Mesenteric fat pad (tissue), 1 donor: ENCODE data around the gene RILPL2. TPM values are rescaled to one million over a fixed set of nuclear protein-coding genes. Genes with fewer than 3 reads are reported as not detected.
"Not testable (repeated sequence)": the region's sequence is repeated elsewhere in the genome, so short reads cannot be mapped to it uniquely, and the experiment has no call there.

Experiments
- DNase-seq: peaks from one replicate; pipeline ENCODE4 v3.0.0-alpha.2; 2020; ENCODE audit warnings: low spot score
- total RNA-seq: library from RNA; stranded (reverse); fragmentation: NEBNext Ultra II Directional; extraction: Animal tissue kit (Norgen Biotek cat#: 25700); gene quantifications from one replicate; pipeline ENCODE4 v1.2.1, GENCODE V29; 2021
- donor health status: DM: yes; HTN: yes; CAD: no.

Gene RILPL2
- total RNA-seq, 1 donor from 2014 or later: 10.4 TPM

- no peak for DNase-seq
These were observed 14.2 kb upstream of the RILPL2 start for GRCh38 chr12:123450636-123451035.

DNA sequence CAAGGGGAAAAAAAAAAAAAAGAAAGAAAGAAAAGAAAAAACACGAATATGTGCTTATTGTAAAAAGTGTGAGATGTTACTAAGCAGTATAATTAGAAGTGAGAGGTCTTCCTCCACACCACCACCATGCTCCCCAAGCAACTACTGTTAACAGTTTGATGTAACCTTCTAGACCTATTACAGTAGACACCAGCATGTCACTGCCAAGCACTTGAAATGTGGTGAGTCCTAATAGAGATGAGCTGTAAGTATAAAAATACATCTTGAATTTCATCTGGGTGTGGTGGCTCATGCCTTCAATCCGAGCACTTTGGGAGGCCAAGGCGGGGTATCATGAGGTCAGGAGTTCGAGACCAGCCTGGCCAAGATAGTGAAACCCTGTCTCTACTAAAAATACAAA lies 13.4 kb upstream of the RILPL2 start:
- no peak for DNase-seq

- DNase-seq: no peak
These were observed 12.8 kb upstream of the RILPL2 start for GRCh38 chr12:123449249-123449733.

GRCh38 chr12:123446333-123446713 lies 9.8 kb upstream of the RILPL2 start:
- no peak for DNase-seq

- no peak for DNase-seq
These were observed 9.2 kb upstream of the RILPL2 start for GRCh38 chr12:123445388-123446332.

GRCh38 chr12:123444092-123445026 lies 7.9 kb upstream of the RILPL2 start:
- no peak for DNase-seq

DNA sequence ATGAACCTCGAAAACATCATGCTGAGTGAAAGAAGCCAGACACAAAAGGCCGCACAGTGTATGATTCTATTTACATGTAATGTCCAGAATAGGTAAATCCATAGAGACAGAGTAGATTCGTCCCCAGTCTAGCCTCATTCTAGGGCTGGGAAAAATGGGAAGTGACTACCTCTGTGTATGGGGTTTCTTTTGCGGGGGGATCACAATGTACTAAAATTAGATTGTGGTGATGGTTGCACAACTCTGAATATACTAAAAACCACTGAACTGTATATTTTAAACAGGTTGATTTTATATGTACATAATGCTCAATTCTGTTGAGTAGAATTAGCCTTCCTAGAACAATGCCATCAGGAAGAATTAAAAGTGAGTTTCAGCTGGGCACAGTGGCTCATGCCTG lies 6.3 kb upstream of the RILPL2 start:
- no peak for DNase-seq

DNA sequence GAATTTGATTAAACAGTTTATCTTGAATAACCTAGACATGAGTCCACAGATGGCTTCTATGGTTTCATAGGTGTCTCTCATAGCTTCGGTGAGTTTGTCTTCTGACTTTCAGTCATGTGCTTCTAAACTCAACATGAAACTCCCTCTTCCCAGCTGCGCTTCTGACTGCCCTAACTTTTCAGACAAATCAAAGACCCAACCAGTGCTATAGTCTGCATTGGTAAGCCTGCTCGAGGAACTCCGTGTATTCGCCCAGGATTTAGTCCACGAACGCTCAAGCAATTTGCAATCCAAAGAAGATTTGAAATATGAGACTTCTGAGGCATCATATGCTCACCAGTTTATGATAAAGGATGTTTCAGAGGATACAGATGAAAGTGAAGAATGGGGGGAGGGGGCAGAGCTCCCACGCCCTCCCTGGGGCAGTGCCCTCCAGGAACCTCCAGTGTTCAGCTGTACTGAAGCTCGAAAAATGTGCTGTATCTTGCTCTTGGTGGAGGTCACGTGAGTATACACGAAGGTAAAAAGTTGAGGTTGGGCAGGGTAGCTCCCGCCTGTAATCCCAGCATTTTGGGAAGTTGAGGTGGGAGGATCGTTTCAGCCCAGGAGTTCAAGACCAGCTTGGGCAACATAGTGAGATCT lies 5.2 kb upstream of the RILPL2 start:
- DNase-seq: no peak

GRCh38 chr12:123435636-123436016 lies 858 bp downstream of the RILPL2 start:
- DNase-seq: no peak

- DNase-seq: no peak
These were observed 2.9 kb downstream of the RILPL2 start for GRCh38 chr12:123433615-123434014.

GRCh38 chr12:123431951-123432817 lies 4.3 kb downstream of the RILPL2 start:
- DNase-seq: not testable (repeated sequence)

GRCh38 chr12:123429101-123429500 lies 7.4 kb downstream of the RILPL2 start:
- not testable (repeated sequence) for DNase-seq

DNA sequence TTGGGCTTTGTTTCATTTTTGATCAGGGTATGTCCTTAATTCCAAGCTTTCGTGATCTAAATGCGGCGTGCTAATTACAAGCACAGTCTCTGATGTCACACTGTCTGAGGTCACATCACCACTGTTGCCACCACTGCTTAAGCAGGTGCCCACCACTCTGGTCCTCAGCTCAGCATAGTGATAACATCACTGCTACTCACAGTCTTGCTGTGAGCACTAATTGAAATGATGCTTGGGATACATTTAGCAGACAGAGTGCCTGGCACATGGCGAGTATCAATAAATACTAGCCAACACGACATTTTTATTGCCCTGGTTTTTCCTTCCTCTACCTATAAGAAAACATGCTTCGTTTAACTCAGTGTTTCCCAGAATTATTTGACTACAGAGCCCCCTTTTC lies 7.9 kb downstream of the RILPL2 start:
- no peak for DNase-seq

DNA sequence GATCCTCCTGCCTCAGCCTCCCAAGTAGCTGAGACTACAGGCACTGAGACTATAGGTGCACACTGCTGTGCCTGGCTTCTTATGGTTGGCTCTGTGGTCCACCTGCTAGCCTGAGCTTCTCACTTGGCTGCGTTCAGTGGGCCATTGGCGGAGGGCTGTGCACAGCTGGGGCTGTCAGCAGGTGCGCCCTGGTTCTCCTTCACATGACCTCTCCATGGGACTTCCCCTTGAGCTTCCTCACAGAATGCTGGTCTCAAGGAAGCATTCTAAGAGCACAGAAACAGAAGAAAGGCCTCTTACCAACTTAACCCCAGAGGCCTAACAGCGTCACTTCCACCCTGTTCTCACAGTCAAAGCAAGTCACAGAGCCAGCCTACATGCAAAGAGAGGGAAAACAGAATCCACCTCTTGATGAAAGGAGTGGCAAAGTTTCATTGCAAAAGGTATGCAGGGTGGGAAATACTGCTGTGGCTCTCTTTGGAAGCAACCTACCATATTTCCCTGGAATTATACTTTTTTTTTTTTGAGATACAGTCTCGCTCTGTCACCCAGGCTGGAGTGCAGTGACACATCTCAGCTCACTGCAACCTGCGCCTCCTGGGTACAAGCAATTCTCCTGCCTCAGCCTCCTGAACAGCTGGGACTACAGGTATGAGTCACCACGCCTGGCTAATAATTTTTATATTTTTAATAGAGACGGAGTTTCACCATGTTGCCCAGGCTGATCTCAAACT lies 9.3 kb downstream of the RILPL2 start:
- no peak for DNase-seq

DNA sequence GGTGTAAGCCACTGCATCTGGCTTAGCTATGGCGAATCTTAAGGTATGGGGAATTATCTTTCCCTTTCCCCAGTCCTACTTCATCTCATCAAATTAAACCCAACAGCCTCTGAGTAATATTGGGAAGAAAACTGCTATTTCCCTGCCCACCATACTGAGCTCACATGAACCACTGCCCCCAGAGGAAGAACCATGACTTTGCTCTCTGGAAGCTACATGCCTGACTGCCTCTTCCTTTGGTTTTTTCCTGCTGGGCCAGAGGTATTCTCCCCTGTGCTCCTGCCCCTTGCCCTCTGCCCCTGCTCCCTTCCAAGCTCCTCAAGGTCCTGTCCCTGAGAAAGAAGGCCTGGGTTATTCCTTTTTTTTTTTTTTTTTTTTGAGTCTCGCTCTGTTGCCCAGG lies 15.2 kb downstream of the RILPL2 start:
- no peak for DNase-seq

GRCh38 chr12:123410041-123410412 lies 26.5 kb downstream of the RILPL2 start:
- DNase-seq: no peak

- DNase-seq: not testable (repeated sequence)
These were observed 27.0 kb downstream of the RILPL2 start for GRCh38 chr12:123409284-123410040.

DNA sequence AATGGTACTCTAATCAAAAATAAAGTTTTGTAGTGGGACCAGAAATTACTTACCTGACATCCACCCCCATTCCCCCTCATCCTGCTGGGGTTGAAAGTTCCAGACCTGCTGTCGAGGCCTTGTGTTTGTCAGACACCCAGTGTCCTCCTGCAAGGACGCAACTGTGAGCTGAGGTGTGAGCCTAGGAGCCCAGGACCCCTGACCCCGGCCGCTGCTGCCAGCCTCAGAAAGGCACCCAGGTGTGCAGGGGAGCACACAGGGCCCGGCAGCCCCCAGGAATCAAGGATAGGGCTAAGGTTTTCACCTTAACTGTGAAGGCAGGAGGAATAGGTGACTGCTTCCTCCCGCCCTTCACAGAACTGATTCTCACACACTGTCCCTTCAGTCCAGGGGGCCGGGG lies 27.9 kb downstream of the RILPL2 start:
- DNase-seq: not testable (repeated sequence)

GRCh38 chr12:123407934-123408333 lies 28.6 kb downstream of the RILPL2 start:
- not testable (repeated sequence) for DNase-seq
